ENCODE results near the gene ITPR3.

ITPR3 gene

GRCh38 chr6:33581186-33581585 lies 39.9 kb upstream of the ITPR3 start:
- H3K9me3 ChIP-seq (ENCODE audit: control insufficient read depth in 1 of 2, low read length in 2 of 2): no peaks in the 10 kb centered on the region
- H3K4me1 ChIP-seq (ENCODE audit: control insufficient read depth in 1 of 2, insufficient read depth in 2 of 2, low read length in 2 of 2): peaks cover 17 to 32% of the 10 kb centered on the region in 2 donors
- H3K4me3 ChIP-seq (ENCODE audit: low read depth in 1 of 2, low read length in 2 of 2): no peak overlapping the region
- no peak overlapping the region for H3K9ac ChIP-seq (ENCODE audit: low read depth in 1 of 2, low read length in 2 of 2)
- no peaks in the 10 kb centered on the region for H3K27me3 ChIP-seq (ENCODE audit: control insufficient read depth in 1 of 2, insufficient read depth in 2 of 2, low read length in 2 of 2)
- no peak overlapping the region for H3K27ac ChIP-seq (ENCODE audit: low read depth, low read length)
- peaks cover 3 to 5% of the 10 kb centered on the region in 2 donors for H3K36me3 ChIP-seq (ENCODE audit: control insufficient read depth in 1 of 2, insufficient read depth in 2 of 2, low read length in 2 of 2)

GRCh38 chr6:33583591-33584155 lies 37.4 kb upstream of the ITPR3 start:
- H3K4me1 ChIP-seq (ENCODE audit: control insufficient read depth in 1 of 2, insufficient read depth in 2 of 2, low read length in 2 of 2): peaks cover 2 to 12% of the 10 kb centered on the region in 2 donors
- no peaks in the 10 kb centered on the region for H3K27me3 ChIP-seq (ENCODE audit: control insufficient read depth in 1 of 2, insufficient read depth in 2 of 2, low read length in 2 of 2)
- no peak overlapping the region for H3K4me3 ChIP-seq (ENCODE audit: low read depth in 1 of 2, low read length in 2 of 2)
- H3K9me3 ChIP-seq (ENCODE audit: control insufficient read depth in 1 of 2, low read length in 2 of 2): no peaks in the 10 kb centered on the region
- H3K27ac ChIP-seq (ENCODE audit: low read depth, low read length): no peak overlapping the region
- no peak overlapping the region for H3K9ac ChIP-seq (ENCODE audit: low read depth in 1 of 2, low read length in 2 of 2)
- H3K36me3 ChIP-seq (ENCODE audit: control insufficient read depth in 1 of 2, insufficient read depth in 2 of 2, low read length in 2 of 2): no peaks in the 10 kb centered on the region

- H3K27ac ChIP-seq (ENCODE audit: low read depth, low read length): no peak overlapping the region
These were observed 36.3 kb upstream of the ITPR3 start for GRCh38 chr6:33584700-33585402.

GRCh38 chr6:33585403-33586107 lies 35.6 kb upstream of the ITPR3 start:
- peaks cover 19 to 21% of the 10 kb centered on the region in 2 donors for H3K4me1 ChIP-seq (ENCODE audit: control insufficient read depth in 1 of 2, insufficient read depth in 2 of 2, low read length in 2 of 2)
- no peaks in the 10 kb centered on the region for H3K9me3 ChIP-seq (ENCODE audit: control insufficient read depth in 1 of 2, low read length in 2 of 2)
- no peaks in the 10 kb centered on the region for H3K36me3 ChIP-seq (ENCODE audit: control insufficient read depth in 1 of 2, insufficient read depth in 2 of 2, low read length in 2 of 2)
- no peak overlapping the region for H3K27ac ChIP-seq (ENCODE audit: low read depth, low read length)
- H3K4me3 ChIP-seq (ENCODE audit: low read depth in 1 of 2, low read length in 2 of 2): peak overlapping the region in 1 of 2 donors; percentile 26
- no peaks in the 10 kb centered on the region for H3K27me3 ChIP-seq (ENCODE audit: control insufficient read depth in 1 of 2, insufficient read depth in 2 of 2, low read length in 2 of 2)
- peak overlapping the region; percentile 15 to 18 for H3K9ac ChIP-seq (ENCODE audit: low read depth in 1 of 2, low read length in 2 of 2)

More at GRCh38 chr6:33584700-33585402, 36.3 kb upstream of the ITPR3 start:
- Histone ChIP-seq H3K9me3 (ENCODE audit: control insufficient read depth in 1 of 2, low read length in 2 of 2) (no peaks in the 10 kb centered on the region), H3K4me1 (ENCODE audit: control insufficient read depth in 1 of 2, insufficient read depth in 2 of 2, low read length in 2 of 2) (peaks cover 13 to 14% of the 10 kb centered on the region in 2 donors), H3K4me3 (ENCODE audit: low read depth in 1 of 2, low read length in 2 of 2) (no peak overlapping the region), H3K27me3 (ENCODE audit: control insufficient read depth in 1 of 2, insufficient read depth in 2 of 2, low read length in 2 of 2) (no peaks in the 10 kb centered on the region), H3K9ac (ENCODE audit: low read depth in 1 of 2, low read length in 2 of 2) (peak overlapping the region; percentile 15 to 18), H3K36me3 (ENCODE audit: control insufficient read depth in 1 of 2, insufficient read depth in 2 of 2, low read length in 2 of 2) (no peaks in the 10 kb centered on the region)

DNA sequence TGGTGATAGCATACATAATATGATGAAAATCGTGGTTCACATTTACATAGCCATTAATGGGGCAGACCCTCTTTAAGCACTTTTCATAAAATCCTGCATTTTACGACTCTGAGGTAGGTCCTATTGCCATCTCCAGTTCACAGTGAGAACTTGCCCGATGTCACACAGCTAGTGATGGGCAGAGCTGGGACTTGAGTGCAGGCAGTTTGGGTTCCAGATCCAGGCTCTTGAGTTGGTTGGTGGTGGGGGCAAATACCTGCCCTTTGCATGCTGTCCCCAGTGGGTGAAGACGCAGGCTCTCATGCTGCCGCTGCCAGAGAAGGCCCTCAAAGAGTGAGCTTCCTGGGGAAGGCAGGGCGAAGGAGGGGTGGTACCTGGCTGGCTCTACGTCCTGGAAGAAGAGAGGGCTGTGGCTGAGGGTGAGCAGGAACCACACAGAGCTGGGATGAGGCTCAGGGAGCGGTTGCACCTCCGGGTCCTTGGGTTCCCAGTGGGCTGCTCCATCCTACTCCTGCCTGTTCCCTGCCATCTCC lies 34.9 kb upstream of the ITPR3 start:
- H3K36me3 ChIP-seq (ENCODE audit: control insufficient read depth in 1 of 2, insufficient read depth in 2 of 2, low read length in 2 of 2): no peaks in the 10 kb centered on the region
- no peaks in the 10 kb centered on the region for H3K27me3 ChIP-seq (ENCODE audit: control insufficient read depth in 1 of 2, insufficient read depth in 2 of 2, low read length in 2 of 2)
- peaks cover 26 to 27% of the 10 kb centered on the region in 2 donors for H3K4me1 ChIP-seq (ENCODE audit: control insufficient read depth in 1 of 2, insufficient read depth in 2 of 2, low read length in 2 of 2)
- H3K9me3 ChIP-seq (ENCODE audit: control insufficient read depth in 1 of 2, low read length in 2 of 2): no peaks in the 10 kb centered on the region
- no peak overlapping the region for H3K9ac ChIP-seq (ENCODE audit: low read depth in 1 of 2, low read length in 2 of 2)
- peak overlapping the region in 1 of 2 donors; percentile 26 for H3K4me3 ChIP-seq (ENCODE audit: low read depth in 1 of 2, low read length in 2 of 2)
- H3K27ac ChIP-seq (ENCODE audit: low read depth, low read length): no peak overlapping the region

GRCh38 chr6:33587529-33587928 lies 33.6 kb upstream of the ITPR3 start:
- H3K27ac ChIP-seq (ENCODE audit: low read depth, low read length): no peak overlapping the region
- H3K4me3 ChIP-seq (ENCODE audit: low read depth in 1 of 2, low read length in 2 of 2): no peak overlapping the region
- H3K27me3 ChIP-seq (ENCODE audit: control insufficient read depth in 1 of 2, insufficient read depth in 2 of 2, low read length in 2 of 2): no peaks in the 10 kb centered on the region
- no peaks in the 10 kb centered on the region for H3K9me3 ChIP-seq (ENCODE audit: control insufficient read depth in 1 of 2, low read length in 2 of 2)
- no peak overlapping the region for H3K9ac ChIP-seq (ENCODE audit: low read depth in 1 of 2, low read length in 2 of 2)
- H3K36me3 ChIP-seq (ENCODE audit: control insufficient read depth in 1 of 2, insufficient read depth in 2 of 2, low read length in 2 of 2): no peaks in the 10 kb centered on the region
- peaks cover 30 to 35% of the 10 kb centered on the region in 2 donors for H3K4me1 ChIP-seq (ENCODE audit: control insufficient read depth in 1 of 2, insufficient read depth in 2 of 2, low read length in 2 of 2)

DNA sequence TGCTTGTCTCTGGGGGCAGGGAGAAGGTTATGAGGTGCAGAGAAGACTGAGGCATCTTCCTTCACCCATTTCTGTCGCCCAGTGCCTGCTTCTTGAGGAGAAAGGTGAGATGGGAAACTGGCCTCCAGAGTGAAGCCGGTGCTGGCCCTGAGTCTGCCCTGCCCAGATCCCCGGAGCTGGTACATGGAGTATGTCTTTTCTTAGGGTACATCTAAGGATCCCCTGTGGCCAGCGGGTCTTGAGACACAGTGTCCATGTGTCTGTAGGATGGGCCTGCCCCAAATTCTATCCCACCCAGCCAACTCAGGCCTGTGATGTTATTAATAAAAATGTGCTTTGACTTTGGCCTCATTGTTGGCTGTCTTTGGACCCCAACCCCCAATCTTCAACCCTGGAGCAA lies 32.2 kb upstream of the ITPR3 start:
- peaks cover 39 to 45% of the 10 kb centered on the region in 2 donors for H3K4me1 ChIP-seq (ENCODE audit: control insufficient read depth in 1 of 2, insufficient read depth in 2 of 2, low read length in 2 of 2)
- H3K27ac ChIP-seq (ENCODE audit: low read depth, low read length): peak overlapping the region; percentile 5
- no peak overlapping the region for H3K4me3 ChIP-seq (ENCODE audit: low read depth in 1 of 2, low read length in 2 of 2)
- no peaks in the 10 kb centered on the region for H3K9me3 ChIP-seq (ENCODE audit: control insufficient read depth in 1 of 2, low read length in 2 of 2)
- H3K27me3 ChIP-seq (ENCODE audit: control insufficient read depth in 1 of 2, insufficient read depth in 2 of 2, low read length in 2 of 2): no peaks in the 10 kb centered on the region
- H3K36me3 ChIP-seq (ENCODE audit: control insufficient read depth in 1 of 2, insufficient read depth in 2 of 2, low read length in 2 of 2): no peaks in the 10 kb centered on the region
- H3K9ac ChIP-seq (ENCODE audit: low read depth in 1 of 2, low read length in 2 of 2): peak overlapping the region in 1 of 2 donors; percentile 25

DNA sequence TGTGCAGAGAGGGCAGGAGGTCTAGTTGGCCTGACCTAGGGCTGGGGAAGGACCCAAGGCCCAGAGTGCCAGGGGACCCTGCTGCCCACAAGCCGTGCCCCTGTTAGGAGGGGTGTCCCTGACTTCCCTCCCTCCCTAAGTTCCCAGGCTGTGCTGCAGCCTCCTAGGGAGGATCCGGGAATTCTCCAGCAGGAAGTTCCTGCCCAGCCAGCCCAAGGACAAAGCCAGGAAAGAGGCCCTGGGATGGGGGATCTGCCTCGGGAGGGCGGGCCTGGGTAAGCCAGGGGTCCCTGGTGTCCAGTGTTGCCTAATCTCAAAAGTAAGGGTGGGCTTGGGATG lies 31.8 kb upstream of the ITPR3 start:
- Histone ChIP-seq H3K36me3 (ENCODE audit: control insufficient read depth in 1 of 2, insufficient read depth in 2 of 2, low read length in 2 of 2) (no peaks in the 10 kb centered on the region), H3K27me3 (ENCODE audit: control insufficient read depth in 1 of 2, insufficient read depth in 2 of 2, low read length in 2 of 2) (no peaks in the 10 kb centered on the region), H3K9ac (ENCODE audit: low read depth in 1 of 2, low read length in 2 of 2) (peak overlapping the region in 1 of 2 donors; percentile 58), H3K4me1 (ENCODE audit: control insufficient read depth in 1 of 2, insufficient read depth in 2 of 2, low read length in 2 of 2) (peaks cover 39 to 45% of the 10 kb centered on the region in 2 donors), H3K9me3 (ENCODE audit: control insufficient read depth in 1 of 2, low read length in 2 of 2) (no peaks in the 10 kb centered on the region), H3K4me3 (ENCODE audit: low read depth in 1 of 2, low read length in 2 of 2) (no peak overlapping the region), H3K27ac (ENCODE audit: low read depth, low read length) (peak overlapping the region; percentile 91)

- Histone ChIP-seq H3K9ac (ENCODE audit: low read depth in 1 of 2, low read length in 2 of 2) (peak overlapping the region; percentile 58 to 67), H3K27ac (ENCODE audit: low read depth, low read length) (peak overlapping the region; percentile 91), H3K4me3 (ENCODE audit: low read depth in 1 of 2, low read length in 2 of 2) (no peak overlapping the region), H3K4me1 (ENCODE audit: control insufficient read depth in 1 of 2, insufficient read depth in 2 of 2, low read length in 2 of 2) (peaks cover 39 to 45% of the 10 kb centered on the region in 2 donors), H3K9me3 (ENCODE audit: control insufficient read depth in 1 of 2, low read length in 2 of 2) (no peaks in the 10 kb centered on the region), H3K36me3 (ENCODE audit: control insufficient read depth in 1 of 2, insufficient read depth in 2 of 2, low read length in 2 of 2) (no peaks in the 10 kb centered on the region), H3K27me3 (ENCODE audit: control insufficient read depth in 1 of 2, insufficient read depth in 2 of 2, low read length in 2 of 2) (no peaks in the 10 kb centered on the region)
These were observed 31.2 kb upstream of the ITPR3 start for GRCh38 chr6:33589731-33590530.
